Prostate gland (tissue), 2 donors: ENCODE measurements around the gene OTX1. TPM values are rescaled to one million over a fixed set of nuclear protein-coding genes. Genes with fewer than 3 reads are reported as not detected.

Source experiments
- DNase-seq: peaks from one replicate; pipeline ENCODE4 v3.0.0-alpha.2; 2019; ENCODE audit warnings: low spot score
- H3K27ac ChIP-seq, 2 donors: fragments of 200-600 bp; sonication (generic); 2 replicates each; pipeline ENCODE4 v1.5.1; 2017 to 2019
- H3K27me3 ChIP-seq: fragments of 200-600 bp; sonication (generic); replicated peaks from 2 replicates; pipeline ENCODE4 v1.5.1; 2019; ENCODE audit not compliant: insufficient read depth
- H3K36me3 ChIP-seq, 2 donors: fragments of 200-600 bp; sonication (generic); 1 replicate in 1 of 2; 2 replicates in 1 of 2; pipeline versions ENCODE4 v1.5.1 to v1.8.1; 2017 to 2019
- H3K4me1 ChIP-seq: fragments of 200-600 bp; sonication (generic); replicated peaks from 2 replicates; pipeline ENCODE4 v1.5.1; 2019
- H3K4me3 ChIP-seq, 2 donors: fragments of 200-600 bp; sonication (generic); 2 replicates each; pipeline ENCODE4 v1.5.1; 2017 to 2019
- H3K9me3 ChIP-seq: fragments of 200-600 bp; sonication (generic); 2 replicates; pipeline ENCODE4 v1.5.1; 2017
- POLR2A ChIP-seq: fragments of 450-650 bp; IDR thresholded peaks from one replicate; pipeline ENCODE4 v1.6.1; 2016; ENCODE audit warnings: antibody characterized with exemption, mild to moderate bottlenecking
- POLR2AphosphoS5 ChIP-seq: sonication (generic); formaldehyde crosslinking; IDR thresholded peaks from one replicate; pipeline ENCODE4 v1.6.1; 2017; ENCODE audit warnings: antibody characterized with exemption
- WGBS: methylation state at CpG from one replicate; pipeline ENCODE4 v1.1.5; 2018; 5-methylcytosine and 5-hydroxymethylcytosine counted together
- intact Hi-C: fragments of 100-400 bp; cut with DNase I; formaldehyde crosslinking; loops from one replicate; pipeline ENCODE4 v1.14.2; 2022
- total RNA-seq, 2 donors: library from RNA; depleted of rRNA; stranded (reverse); fragments of >200 nt; gene quantifications; one replicate each; pipeline ENCODE4 v1.1.0, GENCODE V29; 2016
- TF ChIP-seq, protein P1 (sequence below), 4 experiments: fragments of 200-600 bp in 2 of 4; fragments of 450-650 bp in 2 of 4; sonication (generic) in 2 of 4; IDR thresholded peaks; 1 replicate in 3 of 4; 2 replicates in 1 of 4; pipeline ENCODE4 v1.5.1; 2016 to 2019; ENCODE audit warnings: antibody characterized with exemption in 4 of 4, mild to moderate bottlenecking in 2 of 4, moderate library complexity in 2 of 4

Gene OTX1
- 1 to 10 TPM; 2.0 to 2.2 TPM for total RNA-seq

DNA sequence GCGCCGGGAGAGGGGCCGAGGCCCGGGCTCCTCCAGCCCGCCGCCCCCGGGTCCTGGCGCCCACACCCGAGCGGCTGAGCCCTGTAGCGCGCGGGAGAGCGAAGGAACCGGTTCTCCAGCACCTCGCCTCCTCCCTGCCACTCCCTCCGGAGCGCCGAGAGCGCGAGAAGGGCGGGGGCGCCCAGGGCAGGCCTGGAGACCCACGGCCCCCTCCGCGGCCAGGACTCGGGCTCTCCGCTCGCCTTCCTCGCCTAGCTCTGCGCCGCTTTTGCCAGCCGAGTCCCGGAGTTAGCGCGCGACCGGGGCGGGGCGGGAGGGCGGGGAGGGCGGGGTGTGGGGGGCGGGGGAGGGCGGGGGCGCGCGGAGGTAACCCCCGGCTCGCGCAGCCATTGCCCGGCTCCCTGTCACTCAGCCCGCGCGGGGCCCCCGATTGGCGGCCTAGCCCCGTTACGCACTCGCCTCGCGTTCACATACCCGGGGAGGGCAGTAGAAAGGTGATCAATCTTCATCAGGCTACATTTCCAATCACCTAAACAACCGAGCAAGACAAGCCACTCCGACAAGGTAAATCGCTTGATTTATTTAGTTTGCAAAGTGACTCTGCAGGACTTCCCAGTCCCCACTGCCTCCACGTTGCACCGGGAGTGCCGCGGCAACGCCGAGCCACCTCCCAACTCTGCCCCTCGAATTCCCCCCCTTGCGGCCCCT, at the start of gene OTX1:
OTX1 (plus strand) TSS at position 497 of the 708 bp plus-strand sequence. CDS start 2,161 bp downstream, outside the sequence.
- 1% methylated on average over 61 of the region's 73 CpGs for WGBS
- peak; percentile 58 for DNase-seq
- Histone ChIP-seq H3K4me1 (no peaks in the 10 kb centered on the region), H3K27ac (peak within 1 kb of the TSS; percentile 63 to 79), H3K9me3 (no peaks in the 10 kb centered on the region), H3K36me3 (no peaks in the 10 kb centered on the region), H3K27me3 (peaks cover 34% of the 10 kb centered on the region), H3K4me3 (peak within 1 kb of the TSS; percentile 30 to 49)
- intact Hi-C loops, result no loop called here
- TF ChIP-seq, protein P1, sequence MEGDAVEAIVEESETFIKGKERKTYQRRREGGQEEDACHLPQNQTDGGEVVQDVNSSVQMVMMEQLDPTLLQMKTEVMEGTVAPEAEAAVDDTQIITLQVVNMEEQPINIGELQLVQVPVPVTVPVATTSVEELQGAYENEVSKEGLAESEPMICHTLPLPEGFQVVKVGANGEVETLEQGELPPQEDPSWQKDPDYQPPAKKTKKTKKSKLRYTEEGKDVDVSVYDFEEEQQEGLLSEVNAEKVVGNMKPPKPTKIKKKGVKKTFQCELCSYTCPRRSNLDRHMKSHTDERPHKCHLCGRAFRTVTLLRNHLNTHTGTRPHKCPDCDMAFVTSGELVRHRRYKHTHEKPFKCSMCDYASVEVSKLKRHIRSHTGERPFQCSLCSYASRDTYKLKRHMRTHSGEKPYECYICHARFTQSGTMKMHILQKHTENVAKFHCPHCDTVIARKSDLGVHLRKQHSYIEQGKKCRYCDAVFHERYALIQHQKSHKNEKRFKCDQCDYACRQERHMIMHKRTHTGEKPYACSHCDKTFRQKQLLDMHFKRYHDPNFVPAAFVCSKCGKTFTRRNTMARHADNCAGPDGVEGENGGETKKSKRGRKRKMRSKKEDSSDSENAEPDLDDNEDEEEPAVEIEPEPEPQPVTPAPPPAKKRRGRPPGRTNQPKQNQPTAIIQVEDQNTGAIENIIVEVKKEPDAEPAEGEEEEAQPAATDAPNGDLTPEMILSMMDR (IDR thresholded peaks at IDR 0.05), result no peak
- TF ChIP-seq POLR2A (no peak), POLR2AphosphoS5 (no peak)

DNA sequence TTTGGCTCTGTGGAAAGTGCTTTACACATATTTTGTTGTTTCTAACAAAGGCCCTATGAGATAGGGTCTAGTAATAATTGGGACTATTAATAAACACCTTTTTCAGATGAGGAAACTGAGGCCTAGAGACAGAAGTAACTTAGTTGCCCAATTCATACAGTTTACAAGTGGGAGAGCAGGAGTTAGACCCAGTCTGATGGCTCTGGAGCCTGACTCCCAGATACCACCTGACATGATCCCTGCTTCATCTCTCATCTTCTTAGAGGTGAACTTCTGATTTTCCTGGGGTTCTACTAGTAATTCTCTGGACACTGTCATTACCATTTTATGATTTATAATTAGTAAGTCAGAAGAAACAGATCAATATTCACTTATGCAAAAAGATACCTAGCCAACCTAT, 49.1 kb upstream of the OTX1 start:
- no peak overlapping the region for H3K27ac ChIP-seq

DNA sequence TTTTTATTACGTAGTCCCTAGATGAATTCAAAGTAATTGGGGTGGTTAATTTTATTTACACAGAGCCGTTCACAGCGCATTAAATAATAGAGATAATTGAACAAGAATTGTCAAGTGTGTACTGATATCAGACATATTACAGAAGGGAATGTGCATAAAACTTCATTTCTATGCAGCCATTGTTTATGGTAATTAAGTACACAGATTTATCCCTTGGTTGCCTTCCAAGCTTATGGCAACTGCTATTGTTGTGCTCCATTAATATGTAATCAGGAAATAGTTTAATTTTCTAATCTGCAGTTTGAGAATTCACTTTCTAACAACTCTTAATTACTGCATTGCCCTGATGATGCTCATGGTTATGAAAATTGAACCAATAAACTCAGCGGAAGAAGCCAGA, 47.3 kb upstream of the OTX1 start:
- Histone ChIP-seq H3K27me3 (no peaks in the 10 kb centered on the region), H3K4me3 (no peak overlapping the region), H3K36me3 (no peaks in the 10 kb centered on the region), H3K4me1 (no peaks in the 10 kb centered on the region), H3K27ac (no peak overlapping the region), H3K9me3 (no peaks in the 10 kb centered on the region)
- intact Hi-C loops, result no loop called here
- TF ChIP-seq, protein P1 (IDR thresholded peaks at IDR 0.05), result no peak
- TF ChIP-seq POLR2A, result no peak
- no peak for TF ChIP-seq POLR2AphosphoS5
- no peak for DNase-seq
- 89% methylated on average over 4 of the region's 4 CpGs for WGBS

More for the DNA sequence above, 49.1 kb upstream of the OTX1 start:
- Histone ChIP-seq H3K9me3 (no peaks in the 10 kb centered on the region), H3K27me3 (no peaks in the 10 kb centered on the region), H3K36me3 (no peaks in the 10 kb centered on the region), H3K4me1 (no peaks in the 10 kb centered on the region), H3K4me3 (no peak overlapping the region)
- no peak for DNase-seq
- intact Hi-C loops, result no loop called here
- TF ChIP-seq, protein P1 (IDR thresholded peaks at IDR 0.05), result no peak
- TF ChIP-seq POLR2A, result no peak
- TF ChIP-seq POLR2AphosphoS5, result no peak

DNA sequence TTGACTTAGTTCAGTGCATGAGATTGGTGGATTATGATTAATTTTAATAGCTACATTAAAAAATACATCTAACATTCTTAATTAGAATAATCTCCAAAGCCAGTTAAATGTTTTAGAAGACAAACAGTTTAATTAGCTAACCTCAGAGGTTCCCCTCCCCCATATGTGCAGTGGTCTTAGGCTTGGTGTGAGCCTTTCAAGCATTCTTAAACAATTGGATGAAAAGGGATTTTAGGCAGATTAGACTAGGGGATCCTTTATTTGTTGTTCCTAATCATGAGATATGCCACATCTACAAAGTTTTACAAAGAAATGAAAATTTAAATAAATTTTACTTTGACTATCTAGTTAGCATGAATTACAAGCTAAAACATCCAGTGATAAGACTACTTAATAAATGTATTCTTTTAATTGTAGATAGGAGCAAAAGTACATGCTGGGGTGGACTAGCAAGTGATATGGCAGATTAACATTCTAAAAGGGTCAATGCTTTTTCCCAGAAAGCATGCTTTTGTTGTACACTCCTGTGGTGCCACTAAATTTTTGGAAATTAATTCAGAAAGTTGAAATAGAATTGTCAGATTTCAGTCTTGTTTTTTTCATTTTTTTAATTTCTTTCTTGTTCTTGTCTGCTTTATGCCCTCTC, 42.7 kb upstream of the OTX1 start:
- no peaks in the 10 kb centered on the region for H3K4me1 ChIP-seq
- H3K36me3 ChIP-seq, result no peaks in the 10 kb centered on the region
- no peaks in the 10 kb centered on the region for H3K9me3 ChIP-seq
- no peaks in the 10 kb centered on the region for H3K27me3 ChIP-seq
- intact Hi-C loops, result no loop called here
- no peak for TF ChIP-seq POLR2AphosphoS5
- TF ChIP-seq, protein P1 (IDR thresholded peaks at IDR 0.05), result no peak
- no peak for TF ChIP-seq POLR2A
- H3K4me3 ChIP-seq, result no peak overlapping the region
- no peak for DNase-seq
- H3K27ac ChIP-seq, result no peak overlapping the region

DNA sequence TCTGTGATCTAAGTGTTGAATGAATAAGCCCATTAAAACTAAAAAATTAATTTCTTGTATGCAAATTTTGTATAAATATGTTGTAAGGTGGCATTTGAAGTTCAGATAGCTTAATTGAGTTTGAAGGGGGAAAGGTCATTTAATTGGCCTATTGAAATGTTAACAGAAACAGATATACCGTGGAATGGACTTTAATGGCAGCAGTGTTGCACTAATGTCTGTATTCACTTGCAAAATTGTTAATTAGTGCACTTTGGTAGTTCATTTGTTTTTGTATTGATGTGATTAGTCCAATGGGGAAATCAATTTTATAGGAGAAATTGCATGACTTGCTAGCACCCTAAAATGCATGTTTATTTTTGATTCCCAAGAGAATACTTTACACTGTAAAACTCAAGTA, 41.8 kb upstream of the OTX1 start:
- TF ChIP-seq POLR2AphosphoS5 (no peak), POLR2A (no peak)
- TF ChIP-seq, protein P1 (IDR thresholded peaks at IDR 0.05), result no peak
- Histone ChIP-seq H3K27ac (no peak overlapping the region), H3K36me3 (no peaks in the 10 kb centered on the region), H3K4me3 (no peak overlapping the region), H3K9me3 (no peaks in the 10 kb centered on the region), H3K27me3 (no peaks in the 10 kb centered on the region), H3K4me1 (no peaks in the 10 kb centered on the region)
- DNase-seq, result no peak
- 91% methylated on average over 1 of the region's 1 CpG for WGBS
- intact Hi-C loops, result no loop called here
